ENCODE results near the gene COTL1. TPM values are rescaled to one million over a fixed set of nuclear protein-coding genes. Genes with fewer than 3 reads are reported as not detected.

Gene COTL1
- total and polyA plus RNA-seq, 4 donors = 12.0 to 59.5 (median 23.0) TPM

DNA sequence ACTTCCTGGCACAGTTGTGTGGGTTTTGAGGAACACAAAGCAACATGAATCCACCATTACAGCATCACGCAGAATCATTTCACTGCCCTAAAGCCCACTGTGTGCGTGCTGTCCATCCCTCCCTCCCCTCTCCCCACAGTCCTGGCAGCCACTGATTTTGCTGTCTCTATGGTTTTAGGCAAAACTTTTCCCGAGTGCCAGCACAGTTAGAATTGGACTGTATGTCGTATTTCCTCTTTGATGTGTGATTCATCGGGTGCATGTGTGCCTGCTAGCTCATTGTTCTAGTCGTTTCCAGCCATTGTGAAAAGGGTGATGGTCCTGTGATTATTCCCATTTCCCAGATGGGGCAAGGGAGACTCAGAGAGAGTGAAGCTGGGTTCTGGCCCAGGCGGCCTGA is 43.1 kb upstream of the COTL1 start (continued):
- TF ChIP-seq, protein P1, sequence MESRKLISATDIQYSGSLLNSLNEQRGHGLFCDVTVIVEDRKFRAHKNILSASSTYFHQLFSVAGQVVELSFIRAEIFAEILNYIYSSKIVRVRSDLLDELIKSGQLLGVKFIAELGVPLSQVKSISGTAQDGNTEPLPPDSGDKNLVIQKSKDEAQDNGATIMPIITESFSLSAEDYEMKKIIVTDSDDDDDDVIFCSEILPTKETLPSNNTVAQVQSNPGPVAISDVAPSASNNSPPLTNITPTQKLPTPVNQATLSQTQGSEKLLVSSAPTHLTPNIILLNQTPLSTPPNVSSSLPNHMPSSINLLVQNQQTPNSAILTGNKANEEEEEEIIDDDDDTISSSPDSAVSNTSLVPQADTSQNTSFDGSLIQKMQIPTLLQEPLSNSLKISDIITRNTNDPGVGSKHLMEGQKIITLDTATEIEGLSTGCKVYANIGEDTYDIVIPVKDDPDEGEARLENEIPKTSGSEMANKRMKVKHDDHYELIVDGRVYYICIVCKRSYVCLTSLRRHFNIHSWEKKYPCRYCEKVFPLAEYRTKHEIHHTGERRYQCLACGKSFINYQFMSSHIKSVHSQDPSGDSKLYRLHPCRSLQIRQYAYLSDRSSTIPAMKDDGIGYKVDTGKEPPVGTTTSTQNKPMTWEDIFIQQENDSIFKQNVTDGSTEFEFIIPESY (IDR thresholded peaks at IDR 0.05) = no peak
- no peak for TF ChIP-seq HNF4A (conservative IDR thresholded peaks at IDR 0.05)
- TF ChIP-seq, protein P2, sequence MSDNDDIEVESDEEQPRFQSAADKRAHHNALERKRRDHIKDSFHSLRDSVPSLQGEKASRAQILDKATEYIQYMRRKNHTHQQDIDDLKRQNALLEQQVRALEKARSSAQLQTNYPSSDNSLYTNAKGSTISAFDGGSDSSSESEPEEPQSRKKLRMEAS (IDR thresholded peaks at IDR 0.05) = no peak
- no peak for TF ChIP-seq FOXA2 (IDR thresholded peaks at IDR 0.05)
- no peak for TF ChIP-seq JUND (IDR thresholded peaks at IDR 0.05)
- TF ChIP-seq, protein P3, sequence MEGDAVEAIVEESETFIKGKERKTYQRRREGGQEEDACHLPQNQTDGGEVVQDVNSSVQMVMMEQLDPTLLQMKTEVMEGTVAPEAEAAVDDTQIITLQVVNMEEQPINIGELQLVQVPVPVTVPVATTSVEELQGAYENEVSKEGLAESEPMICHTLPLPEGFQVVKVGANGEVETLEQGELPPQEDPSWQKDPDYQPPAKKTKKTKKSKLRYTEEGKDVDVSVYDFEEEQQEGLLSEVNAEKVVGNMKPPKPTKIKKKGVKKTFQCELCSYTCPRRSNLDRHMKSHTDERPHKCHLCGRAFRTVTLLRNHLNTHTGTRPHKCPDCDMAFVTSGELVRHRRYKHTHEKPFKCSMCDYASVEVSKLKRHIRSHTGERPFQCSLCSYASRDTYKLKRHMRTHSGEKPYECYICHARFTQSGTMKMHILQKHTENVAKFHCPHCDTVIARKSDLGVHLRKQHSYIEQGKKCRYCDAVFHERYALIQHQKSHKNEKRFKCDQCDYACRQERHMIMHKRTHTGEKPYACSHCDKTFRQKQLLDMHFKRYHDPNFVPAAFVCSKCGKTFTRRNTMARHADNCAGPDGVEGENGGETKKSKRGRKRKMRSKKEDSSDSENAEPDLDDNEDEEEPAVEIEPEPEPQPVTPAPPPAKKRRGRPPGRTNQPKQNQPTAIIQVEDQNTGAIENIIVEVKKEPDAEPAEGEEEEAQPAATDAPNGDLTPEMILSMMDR (IDR thresholded peaks at IDR 0.05; ENCODE audit: low read depth, low read length, missing input control) = no peak
- no peak for TF ChIP-seq GABPA (IDR thresholded peaks at IDR 0.05 in 1 of 2, conservative IDR thresholded peaks at IDR 0.05 in 1 of 2)
- no peak for TF ChIP-seq EGR1 (IDR thresholded peaks at IDR 0.05; ENCODE audit: low read depth in 2 of 2)

DNA sequence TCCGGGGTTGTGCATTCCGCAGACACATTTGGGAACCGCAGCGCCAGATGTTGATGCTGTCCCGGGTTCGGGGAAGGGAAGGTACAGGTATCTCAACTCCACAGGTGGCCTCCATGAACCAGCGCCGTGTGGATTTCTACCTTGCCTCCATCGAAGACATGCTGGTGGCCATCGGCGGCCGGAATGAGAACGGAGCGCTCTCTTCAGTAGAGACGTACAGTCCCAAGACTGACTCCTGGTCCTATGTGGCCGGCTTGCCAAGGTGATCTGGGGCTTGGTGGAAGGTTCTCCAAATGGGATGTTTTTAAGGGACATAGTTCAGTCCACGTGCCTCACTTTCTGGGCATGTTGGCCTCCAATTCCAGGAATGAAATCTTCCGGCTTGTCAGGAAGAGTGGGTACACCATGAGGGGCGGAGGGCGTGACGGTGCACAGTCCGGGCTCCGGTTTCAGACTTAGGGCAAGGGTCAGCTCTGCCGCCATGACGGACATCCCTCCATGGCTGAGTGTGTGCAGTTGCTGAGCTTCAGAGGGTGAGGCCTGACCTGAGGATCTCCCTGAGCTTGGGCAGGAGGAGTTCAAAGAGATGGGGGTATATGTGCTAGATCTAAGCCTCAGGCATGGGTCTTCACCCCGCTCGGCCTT is 41.9 kb upstream of the COTL1 start:
- no peak overlapping the region for H3K27ac ChIP-seq (ENCODE audit: low read depth in 1 of 2, low read length in 2 of 2)
- DNase-seq (ENCODE audit: low spot score) = no peak
- no peak overlapping the region for H3K9ac ChIP-seq (ENCODE audit: low read depth in 1 of 2, low read length in 2 of 2)
- 96% methylated on average over 27 of the region's 27 CpGs for WGBS
- H3K4me3 ChIP-seq (ENCODE audit: low read depth in 1 of 3, low read length in 3 of 3) = no peak overlapping the region
- no peak for TF ChIP-seq TAF1 (conservative IDR thresholded peaks at IDR 0.05)
- no peak for TF ChIP-seq GABPA (IDR thresholded peaks at IDR 0.05 in 1 of 2, conservative IDR thresholded peaks at IDR 0.05 in 1 of 2)
- TF ChIP-seq, protein P4, sequence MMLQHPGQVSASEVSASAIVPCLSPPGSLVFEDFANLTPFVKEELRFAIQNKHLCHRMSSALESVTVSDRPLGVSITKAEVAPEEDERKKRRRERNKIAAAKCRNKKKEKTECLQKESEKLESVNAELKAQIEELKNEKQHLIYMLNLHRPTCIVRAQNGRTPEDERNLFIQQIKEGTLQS (IDR thresholded peaks at IDR 0.05) = no peak
- TF ChIP-seq NR2F2 (IDR thresholded peaks at IDR 0.05) = no peak
- TF ChIP-seq, protein P3 (IDR thresholded peaks at IDR 0.05; ENCODE audit: low read depth, low read length, missing input control) = no peak
- no peak for TF ChIP-seq HNF4A (conservative IDR thresholded peaks at IDR 0.05)
- TF ChIP-seq RXRA (IDR thresholded peaks at IDR 0.05) = no peak
- no peak for TF ChIP-seq YY1 (IDR thresholded peaks at IDR 0.05)
- TF ChIP-seq FOXA2 (IDR thresholded peaks at IDR 0.05) = no peak
- TF ChIP-seq, protein P1 (IDR thresholded peaks at IDR 0.05) = no peak
- TF ChIP-seq JUND (IDR thresholded peaks at IDR 0.05) = no peak
- TF ChIP-seq HNF4G (IDR thresholded peaks at IDR 0.05) = no peak
- peaks cover 0 to 7% (median 1%) of the 10 kb centered on the region in 4 donors for H3K4me1 ChIP-seq (ENCODE audit: control insufficient read depth in 4 of 4, insufficient read depth in 4 of 4, low read length in 3 of 4)
- H3K27me3 ChIP-seq (ENCODE audit: control insufficient read depth in 4 of 4, insufficient read depth in 4 of 4, low read length in 3 of 4) = no peaks in the 10 kb centered on the region
- peaks cover 20 to 73% (median 47%) of the 10 kb centered on the region in 4 donors for H3K36me3 ChIP-seq (ENCODE audit: control insufficient read depth in 4 of 4, insufficient read depth in 3 of 4, low read depth in 1 of 4, low read length in 3 of 4)
- H3K9me3 ChIP-seq (ENCODE audit: control insufficient read depth in 4 of 4, low read length in 3 of 4) = no peaks in the 10 kb centered on the region

Data from liver (tissue), 9 donors.